SK-N-MC (cell line): ENCODE measurements around the gene CD46.

Experiments used
- EZH2 ChIP-seq: fragments of 200-600 bp; sonication (generic); IDR thresholded peaks from one replicate; pipeline ENCODE4 v1.6.1; 2017; ENCODE audit warnings: antibody characterized with exemption
- FOXP2 ChIP-seq: optimal IDR thresholded peaks from 2 replicates; pipeline ENCODE3; 2011; ENCODE audit warnings: mild to moderate bottlenecking, moderate library complexity; ENCODE audit not compliant: insufficient read depth; ENCODE audit errors: extremely low read length, control extremely low read depth
- POLR2AphosphoS5 ChIP-seq: IDR thresholded peaks from 2 replicates; pipeline ENCODE4 v1.6.1; 2012; ENCODE audit warnings: mild to moderate bottlenecking, low read depth, low read length, borderline replicate concordance

DNA sequence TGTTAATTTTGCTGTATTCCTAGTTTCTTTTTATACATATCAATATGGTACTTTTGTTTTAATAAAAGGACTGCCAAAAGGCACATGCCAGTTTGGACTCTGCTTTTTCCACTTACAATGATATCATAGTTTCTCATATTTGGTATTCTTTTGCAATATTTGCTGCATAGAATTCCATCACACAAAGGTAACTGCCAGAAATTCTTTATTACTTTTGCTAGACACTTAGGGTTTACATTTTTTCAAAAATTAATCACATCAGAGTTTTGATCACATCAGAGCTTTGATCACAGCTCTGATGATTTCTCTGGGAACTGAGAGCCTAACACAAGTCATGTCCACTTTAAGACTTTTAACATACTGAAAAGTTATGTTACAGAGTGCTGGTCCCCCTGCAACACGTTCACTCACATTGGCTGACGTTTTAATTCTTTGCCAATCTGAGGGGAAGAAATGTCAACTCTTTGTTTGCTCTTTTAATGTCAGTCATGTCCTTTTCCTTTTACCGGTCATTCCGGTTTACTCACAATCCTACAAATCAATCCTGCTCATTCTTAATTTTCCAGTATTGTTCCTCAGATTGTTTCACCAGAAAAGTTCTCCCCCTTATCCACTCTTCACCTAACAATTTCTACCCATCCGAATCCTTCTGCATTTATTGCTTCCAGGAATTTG is 1.1 kb upstream of the CD46 start:
- no peak for TF ChIP-seq POLR2AphosphoS5
- no peak for TF ChIP-seq EZH2
- TF ChIP-seq FOXP2 = no peak
